Prostate gland (tissue), 2 donors: ENCODE results near the gene STK36. TPM values are rescaled to one million over a fixed set of nuclear protein-coding genes. Genes with fewer than 3 reads are reported as not detected.
"Not testable (repeated sequence)": the region's sequence is repeated elsewhere in the genome, so short reads cannot be mapped to it uniquely, and the experiment has no call there.

Experiments
- DNase-seq: peaks from one replicate; pipeline ENCODE4 v3.0.0-alpha.2; 2019; ENCODE audit warnings: low spot score
- H3K27ac ChIP-seq, 2 donors: fragments of 200-600 bp; sonication (generic); 2 replicates each; pipeline ENCODE4 v1.5.1; 2017 to 2019
- H3K27me3 ChIP-seq: fragments of 200-600 bp; sonication (generic); replicated peaks from 2 replicates; pipeline ENCODE4 v1.5.1; 2019; ENCODE audit not compliant: insufficient read depth
- H3K36me3 ChIP-seq, 2 donors: fragments of 200-600 bp; sonication (generic); 1 replicate in 1 of 2; 2 replicates in 1 of 2; pipeline versions ENCODE4 v1.5.1 to v1.8.1; 2017 to 2019
- H3K4me1 ChIP-seq: fragments of 200-600 bp; sonication (generic); replicated peaks from 2 replicates; pipeline ENCODE4 v1.5.1; 2019
- H3K4me3 ChIP-seq, 2 donors: fragments of 200-600 bp; sonication (generic); 2 replicates each; pipeline ENCODE4 v1.5.1; 2017 to 2019
- H3K9me3 ChIP-seq: fragments of 200-600 bp; sonication (generic); 2 replicates; pipeline ENCODE4 v1.5.1; 2017
- CTCF ChIP-seq, 4 experiments: fragments of 200-600 bp in 2 of 4; fragments of 450-650 bp in 2 of 4; sonication (generic) in 2 of 4; IDR thresholded peaks; 1 replicate in 3 of 4; 2 replicates in 1 of 4; pipeline ENCODE4 v1.5.1; 2016 to 2019; ENCODE audit warnings: antibody characterized with exemption in 4 of 4, mild to moderate bottlenecking in 2 of 4, moderate library complexity in 2 of 4
- POLR2A ChIP-seq: fragments of 450-650 bp; IDR thresholded peaks from one replicate; pipeline ENCODE4 v1.6.1; 2016; ENCODE audit warnings: antibody characterized with exemption, mild to moderate bottlenecking
- POLR2AphosphoS5 ChIP-seq: sonication (generic); formaldehyde crosslinking; IDR thresholded peaks from one replicate; pipeline ENCODE4 v1.6.1; 2017; ENCODE audit warnings: antibody characterized with exemption
- WGBS: methylation state at CpG from one replicate; pipeline ENCODE4 v1.1.5; 2018; 5-methylcytosine and 5-hydroxymethylcytosine counted together
- intact Hi-C: fragments of 100-400 bp; cut with DNase I; formaldehyde crosslinking; loops from one replicate; pipeline ENCODE4 v1.14.2; 2022
- total RNA-seq, 2 donors: library from RNA; depleted of rRNA; stranded (reverse); fragments of >200 nt; gene quantifications; one replicate each; pipeline ENCODE4 v1.1.0, GENCODE V29; 2016

The STK36 gene
- total RNA-seq, 2 donors from 2014 or later = 22.0 to 90.9 TPM

- Histone ChIP-seq H3K27me3 (no peaks in the 10 kb centered on the region), H3K36me3 (peaks cover 17% of the 10 kb centered on the region in 2 donors), H3K4me1 (no peaks in the 10 kb centered on the region), H3K9me3 (no peaks in the 10 kb centered on the region), H3K4me3 (no peak overlapping the region), H3K27ac (no peak overlapping the region)
- intact Hi-C loops = no loop called here
- TF ChIP-seq CTCF (IDR thresholded peaks at IDR 0.05) (no peak), POLR2AphosphoS5 (no peak), POLR2A (no peak)
- 98% methylated on average over 7 of the region's 7 CpGs for WGBS
- no peak for DNase-seq
Measured at GRCh38 chr2:218664653-218665052, 7.2 kb upstream of the STK36 start.

- no peaks in the 10 kb centered on the region for H3K9me3 ChIP-seq
- H3K4me1 ChIP-seq = peaks cover 4% of the 10 kb centered on the region
- peak overlapping the region; percentile 48 to 73 for H3K4me3 ChIP-seq
- DNase-seq = no peak
- 42% methylated on average over 12 of the region's 12 CpGs for WGBS
- peaks cover 0 to 6% of the 10 kb centered on the region in 2 donors for H3K36me3 ChIP-seq
- no peaks in the 10 kb centered on the region for H3K27me3 ChIP-seq
- peak overlapping the region; percentile 56 to 65 for H3K27ac ChIP-seq
- TF ChIP-seq CTCF (IDR thresholded peaks at IDR 0.05) = no peak
- intact Hi-C loops = no loop called here
Measured at GRCh38 chr2:218671097-218671653, 711 bp upstream of the STK36 start.

- H3K9me3 ChIP-seq = no peaks in the 10 kb centered on the region
- H3K4me3 ChIP-seq = no peak overlapping the region
- peaks cover 0 to 6% of the 10 kb centered on the region in 2 donors for H3K36me3 ChIP-seq
- intact Hi-C loops = no loop called here
- H3K27me3 ChIP-seq = no peaks in the 10 kb centered on the region
- no peak overlapping the region for H3K27ac ChIP-seq
- no peak for DNase-seq
- 71% methylated on average over 4 of the region's 4 CpGs for WGBS
- no peaks in the 10 kb centered on the region for H3K4me1 ChIP-seq
- TF ChIP-seq CTCF (IDR thresholded peaks at IDR 0.05) (no peak), POLR2AphosphoS5 (no peak), POLR2A (no peak)
Measured at GRCh38 chr2:218679119-218679518, 7.2 kb downstream of the STK36 start.

DNA sequence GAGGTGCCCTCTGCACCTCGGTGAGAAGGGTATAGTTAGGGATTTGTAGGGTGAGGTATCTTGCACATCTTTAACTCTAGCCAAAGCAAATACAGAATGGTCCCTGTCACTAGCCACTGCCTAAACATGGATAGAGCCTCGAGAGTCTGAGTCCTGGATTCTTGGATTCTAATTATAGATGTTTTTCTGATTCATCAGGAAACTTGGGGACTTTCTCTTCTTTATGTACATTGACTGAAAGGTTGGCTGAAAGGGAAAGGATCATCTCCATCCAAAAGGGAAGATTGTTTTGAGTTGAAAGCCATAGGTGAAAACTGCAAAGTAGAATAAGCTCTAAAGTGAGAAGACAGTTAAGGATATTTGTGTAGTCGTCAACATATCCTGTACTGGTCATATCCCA lies 8.2 kb downstream of the STK36 start:
- WGBS = 64% methylated on average over 3 of the region's 3 CpGs
- TF ChIP-seq POLR2AphosphoS5 = no peak
- no peak for TF ChIP-seq POLR2A
- no peak for TF ChIP-seq CTCF (IDR thresholded peaks at IDR 0.05)
- Histone ChIP-seq H3K9me3 (no peaks in the 10 kb centered on the region), H3K4me3 (no peak overlapping the region), H3K27ac (no peak overlapping the region), H3K36me3 (peaks cover 0 to 6% of the 10 kb centered on the region in 2 donors), H3K4me1 (no peaks in the 10 kb centered on the region), H3K27me3 (no peaks in the 10 kb centered on the region)
- intact Hi-C loops = no loop called here
- DNase-seq = no peak

- H3K27ac ChIP-seq, H3K27me3 ChIP-seq, H3K36me3 ChIP-seq, H3K9me3 ChIP-seq, H3K4me3 ChIP-seq, intact Hi-C loops, H3K4me1 ChIP-seq: not testable (repeated sequence)
- 23% methylated on average over 5 of the region's 5 CpGs for WGBS
- TF ChIP-seq CTCF (IDR thresholded peaks at IDR 0.05) (peak; percentile 30 to 80 (median 63)), POLR2AphosphoS5 (peak; percentile 46)
- DNase-seq = peak; percentile 56
Measured at GRCh38 chr2:218687400-218688060, 15.6 kb downstream of the STK36 start.
